Neural cell (in vitro differentiated cells): ENCODE data around the gene CD6.

Experiments used
- EP300 ChIP-seq: fragments of 450-650 bp; conservative IDR thresholded peaks from 2 replicates; pipeline ENCODE4 v1.6.1; 2014; ENCODE audit warnings: antibody characterized with exemption, mild to moderate bottlenecking, moderate library complexity; ENCODE audit not compliant: poor library complexity, severe bottlenecking
- EZH2 ChIP-seq: fragments of 200-600, 300-800 bp; shearing (Covaris generic), sonication (generic); IDR thresholded peaks from 2 replicates; pipeline ENCODE4 v1.6.1; 2014; ENCODE audit warnings: antibody characterized with exemption, low read length, borderline replicate concordance, mild to moderate bottlenecking; ENCODE audit not compliant: insufficient read depth, poor library complexity, severe bottlenecking
- POLR2AphosphoS5 ChIP-seq: IDR thresholded peaks from 2 replicates; pipeline ENCODE4 v1.6.1; 2012
- RAD21 ChIP-seq: fragments of 450-650 bp; conservative IDR thresholded peaks from 2 replicates; pipeline ENCODE4 v1.6.1; 2014; ENCODE audit warnings: antibody characterized with exemption, mild to moderate bottlenecking, moderate library complexity
- SMC3 ChIP-seq: fragments of 450-650 bp; conservative IDR thresholded peaks from 2 replicates; pipeline ENCODE4 v1.6.1; 2014; ENCODE audit warnings: antibody characterized with exemption, mild to moderate bottlenecking, moderate library complexity; ENCODE audit not compliant: poor library complexity
- TAF1 ChIP-seq: IDR thresholded peaks from 2 replicates; pipeline ENCODE4 v1.6.1; 2012; ENCODE audit warnings: low read depth
- TF ChIP-seq, protein P1 (sequence below): fragments of 450-650 bp; IDR thresholded peaks from 2 replicates; pipeline ENCODE4 v1.5.1; 2014; ENCODE audit warnings: antibody characterized with exemption, mild to moderate bottlenecking, moderate library complexity; ENCODE audit not compliant: poor library complexity, severe bottlenecking
- TF ChIP-seq, protein P2 (sequence below): IDR thresholded peaks from 2 replicates; pipeline ENCODE4 v1.6.1; 2012; ENCODE audit warnings: borderline replicate concordance

GRCh38 chr11:61032824-61033223 lies 61.3 kb downstream of the CD6 start:
- no peak for TF ChIP-seq SMC3
- TF ChIP-seq, protein P1, sequence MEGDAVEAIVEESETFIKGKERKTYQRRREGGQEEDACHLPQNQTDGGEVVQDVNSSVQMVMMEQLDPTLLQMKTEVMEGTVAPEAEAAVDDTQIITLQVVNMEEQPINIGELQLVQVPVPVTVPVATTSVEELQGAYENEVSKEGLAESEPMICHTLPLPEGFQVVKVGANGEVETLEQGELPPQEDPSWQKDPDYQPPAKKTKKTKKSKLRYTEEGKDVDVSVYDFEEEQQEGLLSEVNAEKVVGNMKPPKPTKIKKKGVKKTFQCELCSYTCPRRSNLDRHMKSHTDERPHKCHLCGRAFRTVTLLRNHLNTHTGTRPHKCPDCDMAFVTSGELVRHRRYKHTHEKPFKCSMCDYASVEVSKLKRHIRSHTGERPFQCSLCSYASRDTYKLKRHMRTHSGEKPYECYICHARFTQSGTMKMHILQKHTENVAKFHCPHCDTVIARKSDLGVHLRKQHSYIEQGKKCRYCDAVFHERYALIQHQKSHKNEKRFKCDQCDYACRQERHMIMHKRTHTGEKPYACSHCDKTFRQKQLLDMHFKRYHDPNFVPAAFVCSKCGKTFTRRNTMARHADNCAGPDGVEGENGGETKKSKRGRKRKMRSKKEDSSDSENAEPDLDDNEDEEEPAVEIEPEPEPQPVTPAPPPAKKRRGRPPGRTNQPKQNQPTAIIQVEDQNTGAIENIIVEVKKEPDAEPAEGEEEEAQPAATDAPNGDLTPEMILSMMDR, result no peak
- TF ChIP-seq EZH2, result no peak
- TF ChIP-seq TAF1, result no peak
- TF ChIP-seq POLR2AphosphoS5, result no peak
- TF ChIP-seq EP300, result no peak
- TF ChIP-seq RAD21, result no peak
- TF ChIP-seq, protein P2, sequence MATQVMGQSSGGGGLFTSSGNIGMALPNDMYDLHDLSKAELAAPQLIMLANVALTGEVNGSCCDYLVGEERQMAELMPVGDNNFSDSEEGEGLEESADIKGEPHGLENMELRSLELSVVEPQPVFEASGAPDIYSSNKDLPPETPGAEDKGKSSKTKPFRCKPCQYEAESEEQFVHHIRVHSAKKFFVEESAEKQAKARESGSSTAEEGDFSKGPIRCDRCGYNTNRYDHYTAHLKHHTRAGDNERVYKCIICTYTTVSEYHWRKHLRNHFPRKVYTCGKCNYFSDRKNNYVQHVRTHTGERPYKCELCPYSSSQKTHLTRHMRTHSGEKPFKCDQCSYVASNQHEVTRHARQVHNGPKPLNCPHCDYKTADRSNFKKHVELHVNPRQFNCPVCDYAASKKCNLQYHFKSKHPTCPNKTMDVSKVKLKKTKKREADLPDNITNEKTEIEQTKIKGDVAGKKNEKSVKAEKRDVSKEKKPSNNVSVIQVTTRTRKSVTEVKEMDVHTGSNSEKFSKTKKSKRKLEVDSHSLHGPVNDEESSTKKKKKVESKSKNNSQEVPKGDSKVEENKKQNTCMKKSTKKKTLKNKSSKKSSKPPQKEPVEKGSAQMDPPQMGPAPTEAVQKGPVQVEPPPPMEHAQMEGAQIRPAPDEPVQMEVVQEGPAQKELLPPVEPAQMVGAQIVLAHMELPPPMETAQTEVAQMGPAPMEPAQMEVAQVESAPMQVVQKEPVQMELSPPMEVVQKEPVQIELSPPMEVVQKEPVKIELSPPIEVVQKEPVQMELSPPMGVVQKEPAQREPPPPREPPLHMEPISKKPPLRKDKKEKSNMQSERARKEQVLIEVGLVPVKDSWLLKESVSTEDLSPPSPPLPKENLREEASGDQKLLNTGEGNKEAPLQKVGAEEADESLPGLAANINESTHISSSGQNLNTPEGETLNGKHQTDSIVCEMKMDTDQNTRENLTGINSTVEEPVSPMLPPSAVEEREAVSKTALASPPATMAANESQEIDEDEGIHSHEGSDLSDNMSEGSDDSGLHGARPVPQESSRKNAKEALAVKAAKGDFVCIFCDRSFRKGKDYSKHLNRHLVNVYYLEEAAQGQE, result no peak
